Esophagus muscularis mucosa (tissue), 3 donors: Measurements from ENCODE around the gene CSAD.

Source experiments
- POLR2A ChIP-seq: fragments of 450-650 bp; IDR thresholded peaks from one replicate; pipeline ENCODE4 v1.6.1; 2017; ENCODE audit warnings: antibody characterized with exemption, moderate library complexity, mild to moderate bottlenecking, low read depth
- POLR2AphosphoS5 ChIP-seq, 2 donors: sonication (generic); formaldehyde crosslinking; IDR thresholded peaks; one replicate each; pipeline ENCODE4 v1.6.1; 2017; ENCODE audit warnings: antibody characterized with exemption in 2 of 2
- TF ChIP-seq, protein P1 (sequence below), 3 experiments: fragments of 200-600 bp in 2 of 3; fragments of 450-650 bp in 1 of 3; sonication (generic) in 2 of 3; IDR thresholded peaks; one replicate each; pipeline ENCODE4 v1.5.1; 2017 to 2019; ENCODE audit warnings: antibody characterized with exemption in 3 of 3, mild to moderate bottlenecking in 2 of 3, moderate library complexity in 1 of 3

DNA sequence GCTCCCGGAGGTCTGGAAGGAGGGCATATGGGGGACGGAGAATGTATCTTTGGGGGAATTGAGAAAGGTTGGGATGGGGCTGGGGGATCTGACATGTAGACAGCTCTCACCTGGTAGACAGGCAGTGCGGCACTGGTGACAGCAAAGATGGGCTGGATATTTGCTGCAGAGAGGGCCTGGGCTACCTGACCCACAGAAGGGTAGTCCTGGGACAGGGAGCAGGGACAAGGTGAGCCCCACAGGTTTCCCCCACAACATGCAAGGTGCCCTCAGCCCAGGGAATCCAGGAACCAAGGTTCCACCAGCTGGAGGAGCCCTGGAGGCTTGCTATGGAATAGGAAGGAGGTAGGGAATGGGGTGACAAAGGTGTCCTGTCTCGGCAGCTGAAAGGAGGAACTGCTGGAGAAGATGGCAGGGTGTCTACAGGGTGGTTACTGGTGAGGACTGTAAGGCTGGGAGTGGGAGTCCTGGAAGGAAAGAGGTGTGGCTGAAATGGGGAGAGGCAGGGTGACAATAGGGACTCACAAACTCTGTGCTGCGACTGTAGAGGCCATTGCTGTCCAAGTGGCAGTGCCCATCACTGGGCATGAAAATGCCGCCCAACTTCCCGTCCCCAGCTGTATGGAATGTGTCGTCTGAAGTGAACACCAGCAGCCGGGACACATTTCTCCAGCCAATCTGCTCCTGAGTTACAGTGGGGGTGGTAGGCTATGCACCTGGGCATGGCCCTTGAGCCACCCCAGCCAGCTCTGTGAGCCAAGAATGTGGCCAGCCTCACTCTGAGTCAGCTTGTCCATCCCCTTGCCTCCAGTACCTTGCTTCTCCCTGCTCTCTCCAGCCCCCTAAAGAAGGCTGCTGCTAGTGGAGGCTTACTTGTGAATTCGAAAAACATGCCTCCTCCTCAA lies 15.0 kb upstream of the CSAD start:
- TF ChIP-seq, protein P1, sequence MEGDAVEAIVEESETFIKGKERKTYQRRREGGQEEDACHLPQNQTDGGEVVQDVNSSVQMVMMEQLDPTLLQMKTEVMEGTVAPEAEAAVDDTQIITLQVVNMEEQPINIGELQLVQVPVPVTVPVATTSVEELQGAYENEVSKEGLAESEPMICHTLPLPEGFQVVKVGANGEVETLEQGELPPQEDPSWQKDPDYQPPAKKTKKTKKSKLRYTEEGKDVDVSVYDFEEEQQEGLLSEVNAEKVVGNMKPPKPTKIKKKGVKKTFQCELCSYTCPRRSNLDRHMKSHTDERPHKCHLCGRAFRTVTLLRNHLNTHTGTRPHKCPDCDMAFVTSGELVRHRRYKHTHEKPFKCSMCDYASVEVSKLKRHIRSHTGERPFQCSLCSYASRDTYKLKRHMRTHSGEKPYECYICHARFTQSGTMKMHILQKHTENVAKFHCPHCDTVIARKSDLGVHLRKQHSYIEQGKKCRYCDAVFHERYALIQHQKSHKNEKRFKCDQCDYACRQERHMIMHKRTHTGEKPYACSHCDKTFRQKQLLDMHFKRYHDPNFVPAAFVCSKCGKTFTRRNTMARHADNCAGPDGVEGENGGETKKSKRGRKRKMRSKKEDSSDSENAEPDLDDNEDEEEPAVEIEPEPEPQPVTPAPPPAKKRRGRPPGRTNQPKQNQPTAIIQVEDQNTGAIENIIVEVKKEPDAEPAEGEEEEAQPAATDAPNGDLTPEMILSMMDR (IDR thresholded peaks at IDR 0.05): no peak
- TF ChIP-seq POLR2A (no peak), POLR2AphosphoS5 (IDR thresholded peaks at IDR 0.05) (no peak)
